K562 (cell line): ENCODE measurements around the gene CDH5. TPM values are rescaled to one million over a fixed set of nuclear protein-coding genes. Genes with fewer than 3 reads are reported as not detected.

Experiments
- ATAC-seq: fragments of 200-7000 bp; cut with Tn5 transposase; 3 replicates; pipeline ENCODE4 v1.9.1; 2020; ENCODE audit warnings: moderate library complexity
- BruUV-seq: library from RNA; stranded (reverse); fragments of 400-500 nt; replicated peaks from 2 replicates; lab custom pipeline; 2021; lab: Mats Ljungman, UMichigan
- CTCF ChIA-PET: fragments of 300-600 bp; formaldehyde crosslinking; extraction: SDS; loops from one replicate; lab custom pipeline; 2021; ENCODE audit warnings: low intra/inter-chr PET ratio; lab: Yijun Ruan, JAX
- POLR2A ChIA-PET: fragments of 300-600, 350-650 bp; sonication (Branson Sonifier 250); formaldehyde crosslinking; extraction: SDS; loops from one replicate; lab custom pipeline; 2021; ENCODE audit warnings: antibody characterized with exemption, inconsistent platforms; lab: Yijun Ruan, JAX
- DNase-seq, 4 experiments: peaks; one replicate each; pipeline versions ENCODE4 v3.0.0 to v3.0.0-alpha.2; 2011 to 2018; ENCODE audit warnings: low spot score in 3 of 4, mixed read lengths in 3 of 4; ENCODE audit errors: extremely low read depth in 1 of 4
- FAIRE-seq: peaks from 2 replicates; lab custom pipeline; 2011; peaks lifted over from hg19 to GRCh38; lab: Jason Lieb, UNC
- H2AFZ ChIP-seq: 2 replicates; pipeline ENCODE4 v1.6.0; 2011; ENCODE audit warnings: low read depth, low read length, control low read depth, inconsistent platforms
- H3K27ac ChIP-seq: fragments of 200-600 bp; 3 replicates; pipeline ENCODE4 v1.8.0; 2011; ENCODE audit warnings: low read depth, mild to moderate bottlenecking, control low read depth, inconsistent platforms, low read length, moderate library complexity, mixed read lengths; ENCODE audit errors: extremely low read depth
- H3K27me3 ChIP-seq, 2 experiments: fragments of 300-600 bp in 1 of 2; 2 replicates in 1 of 2; 3 replicates in 1 of 2; pipeline versions ENCODE4 v1.6.0 to v1.8.0; 2011; ENCODE audit warnings: inconsistent platforms in 2 of 2, low read length in 2 of 2, mild to moderate bottlenecking in 1 of 2, mixed read lengths in 1 of 2, moderate library complexity in 1 of 2; ENCODE audit not compliant: control insufficient read depth in 2 of 2, insufficient read depth in 2 of 2
- H3K36me3 ChIP-seq: fragments of 300-600 bp; 3 replicates; pipeline ENCODE4 v1.8.0; 2011; ENCODE audit warnings: mild to moderate bottlenecking, low read length, inconsistent platforms; ENCODE audit not compliant: control insufficient read depth, insufficient read depth
- H3K4me1 ChIP-seq, 2 experiments: fragments of 200-600 bp in 1 of 2; replicated peaks in 1 of 2; 2 replicates in 1 of 2; 3 replicates in 1 of 2; pipeline versions ENCODE4 v1.5.1 to v1.8.0; 2011; ENCODE audit warnings: inconsistent platforms in 2 of 2, low read length in 2 of 2, mild to moderate bottlenecking in 1 of 2, mixed read lengths in 1 of 2, moderate library complexity in 1 of 2; ENCODE audit not compliant: control insufficient read depth in 2 of 2, insufficient read depth in 2 of 2
- H3K4me2 ChIP-seq: 2 replicates; pipeline ENCODE4 v1.6.1; 2011; ENCODE audit warnings: low read length, control low read depth, inconsistent platforms, mixed read lengths; ENCODE audit not compliant: insufficient read depth
- H3K4me3 ChIP-seq: fragments of 200-600 bp; sonication (generic), shearing (Covaris generic); 2 replicates; pipeline ENCODE4 v1.5.1; 2016; ENCODE audit warnings: control low read depth, inconsistent platforms
- H3K79me2 ChIP-seq: fragments of 200-600 bp; 3 replicates; pipeline ENCODE4 v1.8.0; 2011; ENCODE audit warnings: low read length, inconsistent platforms; ENCODE audit not compliant: control insufficient read depth, insufficient read depth
- H3K9ac ChIP-seq, 2 experiments: 2 replicates each; pipeline versions ENCODE4 v1.6.0 to v1.6.1; 2011; ENCODE audit warnings: low read depth in 2 of 2, low read length in 2 of 2, control low read depth in 1 of 2, inconsistent platforms in 1 of 2, mild to moderate bottlenecking in 1 of 2, mixed read lengths in 1 of 2; ENCODE audit not compliant: insufficient read depth in 1 of 2
- H3K9me1 ChIP-seq: one replicate; pipeline ENCODE4 v1.6.0; 2011; ENCODE audit warnings: inconsistent platforms, mild to moderate bottlenecking, low read length, moderate library complexity; ENCODE audit not compliant: control insufficient read depth, insufficient read depth
- H3K9me3 ChIP-seq: replicated peaks from 2 replicates; pipeline ENCODE4 v1.5.1; 2011; ENCODE audit warnings: low read depth, low read length, inconsistent platforms; ENCODE audit not compliant: control insufficient read depth, insufficient read depth
- H4K20me1 ChIP-seq: replicated peaks from 2 replicates; pipeline ENCODE4 v1.6.1; 2011; ENCODE audit warnings: low read length, inconsistent platforms, mixed read lengths; ENCODE audit not compliant: control insufficient read depth, insufficient read depth
- GABPB2 ChIP-seq: fragments of 250-450 bp; sonication (Bioruptor Pico); conservative IDR thresholded peaks from 2 replicates; pipeline ENCODE4 v1.5.1; 2021; ENCODE audit warnings: mild to moderate bottlenecking
- HNRNPLL ChIP-seq: fragments of 200-400 bp; formaldehyde crosslinking; IDR thresholded peaks from 2 replicates; pipeline ENCODE4 v1.6.1; 2017; ENCODE audit warnings: low read length, low read depth, mild to moderate bottlenecking; ENCODE audit not compliant: poor library complexity, severe bottlenecking
- HNRNPUL1 ChIP-seq: fragments of 200-400 bp; formaldehyde crosslinking; IDR thresholded peaks from 2 replicates; pipeline ENCODE4 v1.6.1; 2017; ENCODE audit warnings: low read length
- LCOR ChIP-seq: sonication (generic); formaldehyde crosslinking; IDR thresholded peaks from 2 replicates; pipeline ENCODE4 v1.8.0; 2022; ENCODE audit warnings: mild to moderate bottlenecking, missing genetic modification reagents
- MIER1 ChIP-seq: fragments of 450-650 bp; IDR thresholded peaks from 2 replicates; pipeline ENCODE4 v1.6.1; 2016; ENCODE audit warnings: antibody characterized with exemption, mild to moderate bottlenecking, low read depth
- MTA3 ChIP-seq: fragments of 450-650 bp; formaldehyde crosslinking; IDR thresholded peaks from 2 replicates; pipeline ENCODE4 v1.6.1; 2017; ENCODE audit warnings: mild to moderate bottlenecking, borderline replicate concordance
- PHF20 ChIP-seq: fragments of 450-650 bp; IDR thresholded peaks from 2 replicates; pipeline ENCODE4 v1.6.1; 2018; ENCODE audit not compliant: partially characterized antibody
- RFX7 ChIP-seq: fragments of 250-450 bp; sonication (Bioruptor Pico); IDR thresholded peaks from 2 replicates; pipeline ENCODE4 v1.5.1; 2021; ENCODE audit warnings: mild to moderate bottlenecking
- SMARCB1 ChIP-seq: IDR thresholded peaks from 2 replicates; pipeline ENCODE4 v1.6.1; 2011; ENCODE audit warnings: improper control_type of control experiment, low read depth; ENCODE audit not compliant: insufficient read length
- SMC3 ChIP-seq: conservative IDR thresholded peaks from 2 replicates; pipeline ENCODE4 v1.6.1; 2011; ENCODE audit warnings: low read depth, low read length, improper control_type of control experiment; ENCODE audit not compliant: insufficient read depth
- STAT5B ChIP-seq: fragments of 250-450 bp; sonication (Bioruptor Pico); IDR thresholded peaks from 2 replicates; pipeline ENCODE4 v1.8.0; 2021; ENCODE audit warnings: mild to moderate bottlenecking, inconsistent platforms
- TBP ChIP-seq: optimal IDR thresholded peaks from 2 replicates; pipeline ENCODE3; 2011; ENCODE audit warnings: low read depth, low read length, improper control_type of control experiment
- WGBS: fragments of 100-300 bp; shearing (Covaris generic); methylation state at CpG from one replicate; pipeline ENCODE4 v1.1.6; 2016; ENCODE audit warnings: low coverage, mixed read lengths; ENCODE audit not compliant: insufficient coverage; ENCODE audit errors: missing lambda C conversion rate; 5-methylcytosine and 5-hydroxymethylcytosine counted together
- in situ Hi-C: fragments of 300-500 bp; cut with MboI; formaldehyde crosslinking; loops from 4 replicates; pipeline ENCODE4 v1.15.0; 2018; ENCODE audit warnings: inconsistent platforms, mixed read lengths
- intact Hi-C: fragments of 100-400 bp; cut with micrococcal nuclease; formaldehyde crosslinking; loops from 2 replicates; pipeline ENCODE4 v1.14.2; 2022
- polyA plus RNA-seq, 8 experiments: library from polyadenylated mRNA; depleted of rRNA in 4 of 8; stranded (reverse) in 5 of 8; unstranded in 3 of 8; fragments of >200 nt; fragmentation: Nextera tagmentation in 2 of 8; fragmentation: Illumina TruSeq in 1 of 8; extraction: Ambion mirVana in 2 of 8; extraction: Trizol in 1 of 8; gene quantifications; 2 replicates each; pipeline versions ENCODE4 v1.2.1 to v1.2.3, GENCODE V29; 2011 to 2014; ENCODE audit warnings: inconsistent platforms in 1 of 8, missing spikeins in 1 of 8
- total RNA-seq, 7 experiments: library from RNA; depleted of rRNA in 6 of 7; stranded (reverse); fragments of >200 nt in 6 of 7; fragmentation: Illumina TruSeq in 2 of 7; extraction: Trizol in 2 of 7; gene quantifications; 2 replicates each; pipeline versions ENCODE4 v1.2.1 to v1.2.3, GENCODE V29; 2011 to 2021; ENCODE audit warnings: low replicate concordance in 1 of 7
- TF ChIP-seq, protein P1 (sequence below): fragments of 250-450 bp; sonication (Bioruptor Pico); IDR thresholded peaks from 2 replicates; pipeline ENCODE4 v1.5.0; 2021; ENCODE audit warnings: mild to moderate bottlenecking, moderate library complexity
- TF ChIP-seq, protein P2 (sequence below): fragments of 250-450 bp; sonication (Bioruptor Pico); IDR thresholded peaks from 2 replicates; pipeline ENCODE4 v1.5.0; 2021
- TF ChIP-seq, protein P3 (sequence below): sonication (generic); formaldehyde crosslinking; IDR thresholded peaks from 2 replicates; pipeline ENCODE4 v1.4.0; 2020; ENCODE audit warnings: mild to moderate bottlenecking, missing genetic modification reagents

The CDH5 gene
- total and polyA plus RNA-seq, 9 of the 15 experiments (the other 6 are each of a cell fraction or from before 2014, with no cell fraction given): not detected

DNA sequence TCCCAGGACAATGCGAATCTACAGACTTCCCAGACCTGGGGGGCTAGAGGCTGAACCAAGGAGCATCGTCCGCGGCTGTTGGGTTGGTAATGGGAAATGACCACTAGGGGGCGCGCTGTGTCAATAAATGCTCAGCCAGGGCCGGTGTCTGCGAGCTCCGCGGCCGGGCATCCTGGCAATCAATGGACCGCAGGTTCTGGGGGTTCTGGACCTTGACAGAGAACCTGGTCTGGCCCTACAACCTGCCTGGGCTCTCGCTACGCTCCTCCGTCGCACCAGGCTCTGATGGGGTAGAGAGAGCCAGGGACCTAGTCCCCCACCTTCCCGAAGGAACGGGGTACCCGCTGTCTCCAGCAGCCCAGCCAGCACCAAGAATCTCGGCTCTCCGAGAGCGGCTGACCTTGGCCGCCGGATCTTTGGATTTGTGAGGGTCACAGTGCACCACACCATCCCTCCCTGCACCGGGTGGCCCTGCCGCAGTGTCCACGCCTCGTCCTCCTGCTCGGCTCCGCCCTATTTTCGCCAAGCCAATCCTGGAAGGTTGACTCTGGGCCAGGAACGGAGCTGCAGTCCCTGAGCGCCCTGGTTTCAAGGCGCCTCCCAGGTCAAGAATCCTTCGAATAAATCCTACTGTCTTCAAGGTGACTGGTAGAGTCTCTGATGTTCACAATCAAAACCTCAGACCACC, 40.2 kb downstream of the CDH5 start:
- peak; percentile 86 for FAIRE-seq
- TF ChIP-seq STAT5B (no peak), SMC3 (peak; percentile 89), GABPB2 (CRISPR knock-in tag) (no peak), SMARCB1 (no peak), RFX7 (no peak), HNRNPLL (no peak), TBP (no peak), MTA3 (no peak; the same call in 1 of the 2 replicates), PHF20 (no peak), MIER1 (no peak), LCOR (CRISPR knock-in tag) (no peak), HNRNPUL1 (no peak)
- TF ChIP-seq, protein P1, sequence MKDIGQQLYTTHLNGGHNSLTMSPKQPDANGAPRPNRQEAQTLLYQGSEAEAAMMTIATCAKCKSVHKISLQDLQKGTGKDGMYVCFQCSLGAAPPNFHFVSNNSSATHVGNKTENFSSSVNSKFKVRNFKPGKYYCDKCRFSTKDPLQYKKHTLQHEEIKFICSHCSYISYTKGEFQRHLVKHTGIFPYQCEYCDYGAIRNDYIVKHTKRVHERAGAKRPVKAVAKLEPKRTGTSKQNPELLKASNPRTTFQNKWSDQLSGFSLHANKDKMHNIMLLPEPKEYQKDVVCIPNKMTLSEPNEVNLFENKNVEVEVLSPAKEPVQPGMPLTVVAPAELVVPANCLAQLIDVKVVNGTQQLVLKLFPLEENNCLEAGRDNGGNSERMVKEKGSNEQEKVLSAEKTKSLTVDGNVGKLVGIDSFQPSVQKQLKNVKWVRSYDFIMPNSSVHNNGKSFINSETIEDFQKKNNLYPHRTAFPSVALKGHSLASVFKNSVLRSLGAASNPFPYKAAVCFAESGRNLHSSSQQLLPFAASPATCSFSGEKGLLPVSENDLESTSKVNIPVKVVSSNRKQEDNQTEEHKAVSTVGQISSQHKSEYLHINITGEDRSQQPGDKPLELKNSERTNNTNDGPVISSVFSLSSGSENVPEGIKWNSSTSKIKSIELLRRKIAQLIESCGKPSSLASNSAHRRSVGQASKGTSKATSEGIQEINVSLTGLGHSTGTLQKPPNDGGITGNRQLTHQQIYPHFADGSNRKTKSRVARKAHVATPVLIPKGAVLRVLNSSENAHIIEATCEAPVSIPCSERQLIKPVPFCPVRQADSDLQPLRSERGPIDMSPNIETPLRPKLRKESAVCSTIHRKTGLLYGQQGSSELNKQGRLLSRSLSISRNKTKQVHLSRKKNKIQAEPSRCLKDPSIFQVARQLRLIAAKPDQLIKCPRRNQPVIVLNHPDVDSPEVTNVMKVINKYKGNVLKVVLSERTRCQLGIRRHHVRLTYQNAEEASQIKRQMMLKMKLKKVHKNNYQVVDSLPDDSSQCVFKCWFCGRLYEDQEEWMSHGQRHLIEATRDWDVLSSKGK (CRISPR knock-in tag): no peak
- TF ChIP-seq, protein P2, sequence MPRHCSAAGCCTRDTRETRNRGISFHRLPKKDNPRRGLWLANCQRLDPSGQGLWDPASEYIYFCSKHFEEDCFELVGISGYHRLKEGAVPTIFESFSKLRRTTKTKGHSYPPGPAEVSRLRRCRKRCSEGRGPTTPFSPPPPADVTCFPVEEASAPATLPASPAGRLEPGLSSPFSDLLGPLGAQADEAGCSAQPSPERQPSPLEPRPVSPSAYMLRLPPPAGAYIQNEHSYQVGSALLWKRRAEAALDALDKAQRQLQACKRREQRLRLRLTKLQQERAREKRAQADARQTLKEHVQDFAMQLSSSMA (CRISPR knock-in tag): no peak
- TF ChIP-seq, protein P3, sequence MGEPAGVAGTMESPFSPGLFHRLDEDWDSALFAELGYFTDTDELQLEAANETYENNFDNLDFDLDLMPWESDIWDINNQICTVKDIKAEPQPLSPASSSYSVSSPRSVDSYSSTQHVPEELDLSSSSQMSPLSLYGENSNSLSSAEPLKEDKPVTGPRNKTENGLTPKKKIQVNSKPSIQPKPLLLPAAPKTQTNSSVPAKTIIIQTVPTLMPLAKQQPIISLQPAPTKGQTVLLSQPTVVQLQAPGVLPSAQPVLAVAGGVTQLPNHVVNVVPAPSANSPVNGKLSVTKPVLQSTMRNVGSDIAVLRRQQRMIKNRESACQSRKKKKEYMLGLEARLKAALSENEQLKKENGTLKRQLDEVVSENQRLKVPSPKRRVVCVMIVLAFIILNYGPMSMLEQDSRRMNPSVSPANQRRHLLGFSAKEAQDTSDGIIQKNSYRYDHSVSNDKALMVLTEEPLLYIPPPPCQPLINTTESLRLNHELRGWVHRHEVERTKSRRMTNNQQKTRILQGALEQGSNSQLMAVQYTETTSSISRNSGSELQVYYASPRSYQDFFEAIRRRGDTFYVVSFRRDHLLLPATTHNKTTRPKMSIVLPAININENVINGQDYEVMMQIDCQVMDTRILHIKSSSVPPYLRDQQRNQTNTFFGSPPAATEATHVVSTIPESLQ (CRISPR knock-in tag): no peak

More for the DNA sequence above, 40.2 kb downstream of the CDH5 start:
- Histone ChIP-seq H3K9me3 (no peaks in the 10 kb centered on the region), H3K4me2 (peak overlapping the region; percentile 85), H2AFZ (peak overlapping the region; percentile 88), H3K4me3 (peak overlapping the region; percentile 33), H3K9ac (peak overlapping the region in 1 of 2 experiments; percentile 85; a peak in 2 of 4 replicates), H3K9me1 (no peaks in the 10 kb centered on the region), H3K79me2 (no peaks in the 10 kb centered on the region), H3K27me3 (peaks cover 10 to 23% of the 10 kb centered on the region in 2 experiments; a peak in 4 of 5 replicates), H3K4me1 (peaks cover 0 to 14% of the 10 kb centered on the region in 2 experiments; a peak in 3 of 5 replicates), H3K36me3 (no peaks in the 10 kb centered on the region), H4K20me1 (0 out of 2 replicates have a peak, but pooled peaks cover 7% of the 10 kb centered on the region), H3K27ac (no peak overlapping the region)
- WGBS: under 1% methylated on average over 32 of the region's 35 CpGs
- ATAC-seq (peak; percentile 97), DNase-seq (peak; percentile 81 to 86 (median 84))
- ChIA-PET POLR2A (interaction anchor here (1.0 to 1.4 kb wide), 5 partner anchors 69 to 466 kb away, joined by 3 to 4 read pairs (median 3); no protein-coding TSS in a partner anchor), CTCF (interaction anchor here (0.6 to 2.5 kb wide), 12 partner anchors 23 to 463 kb away, joined by 3 to 22 read pairs (median 4); no protein-coding TSS in a partner anchor)
- intact Hi-C loops (loop anchor here (1.0 to 10.0 kb wide), 7 partner anchors 77 to 521 kb away; partner anchors contain the start of gene RRAD), in situ Hi-C loops (loop anchor here (5.0 to 10.0 kb wide), 3 partner anchors 81 to 458 kb away; no protein-coding TSS in a partner anchor)
- BruUV-seq: no TSS peak
